GM10266 (cell line): ENCODE measurements around the gene TM9SF3.

Experiments
- DNase-seq: peaks from one replicate; pipeline ENCODE4 v3.0.0; 2012; ENCODE audit errors: extremely low spot score
- TF ChIP-seq, protein P1 (sequence below): IDR thresholded peaks from 2 replicates; pipeline ENCODE4 v1.5.1; 2012; ENCODE audit warnings: mild to moderate bottlenecking, low read depth; ENCODE audit not compliant: control insufficient read depth, insufficient read depth; ENCODE audit errors: missing control alignments

Gene TM9SF3

DNA sequence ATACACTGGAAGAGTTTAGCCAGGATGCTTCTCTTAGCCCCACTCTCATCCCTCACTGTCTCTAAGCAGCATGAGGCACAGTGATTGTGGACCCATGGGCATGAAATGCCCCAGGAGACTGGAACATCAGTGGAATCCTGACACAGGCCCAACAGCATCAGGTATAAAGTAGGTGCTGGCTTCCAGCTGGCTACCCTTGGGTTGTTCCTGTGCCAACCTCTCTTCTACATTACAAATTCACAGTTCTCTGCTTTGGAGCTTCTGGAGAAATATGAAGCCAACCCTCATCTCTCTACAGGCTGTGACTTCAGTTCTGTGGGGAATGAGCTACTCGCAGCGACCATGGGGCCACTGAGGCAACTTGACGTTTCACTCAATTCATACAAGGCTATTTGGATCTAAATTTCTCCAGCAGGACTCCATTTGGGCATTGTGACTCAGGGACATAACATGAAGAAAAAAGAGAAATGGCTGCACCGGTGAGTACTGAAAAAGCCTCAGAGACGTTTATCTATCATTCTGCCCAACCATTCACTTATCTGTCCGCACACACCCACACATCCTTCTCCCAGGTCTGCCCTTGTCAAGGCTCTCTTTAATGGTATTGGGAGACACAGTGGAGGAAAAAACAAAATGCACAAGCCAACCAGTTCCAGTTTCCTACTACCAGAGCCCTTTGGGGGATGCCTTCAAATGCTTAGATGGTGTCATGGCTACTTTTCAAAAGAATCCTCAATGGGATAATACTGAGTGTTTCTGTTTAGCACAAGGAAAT is 35.4 kb upstream of the TM9SF3 start:
- DNase-seq = no peak
- TF ChIP-seq, protein P1, sequence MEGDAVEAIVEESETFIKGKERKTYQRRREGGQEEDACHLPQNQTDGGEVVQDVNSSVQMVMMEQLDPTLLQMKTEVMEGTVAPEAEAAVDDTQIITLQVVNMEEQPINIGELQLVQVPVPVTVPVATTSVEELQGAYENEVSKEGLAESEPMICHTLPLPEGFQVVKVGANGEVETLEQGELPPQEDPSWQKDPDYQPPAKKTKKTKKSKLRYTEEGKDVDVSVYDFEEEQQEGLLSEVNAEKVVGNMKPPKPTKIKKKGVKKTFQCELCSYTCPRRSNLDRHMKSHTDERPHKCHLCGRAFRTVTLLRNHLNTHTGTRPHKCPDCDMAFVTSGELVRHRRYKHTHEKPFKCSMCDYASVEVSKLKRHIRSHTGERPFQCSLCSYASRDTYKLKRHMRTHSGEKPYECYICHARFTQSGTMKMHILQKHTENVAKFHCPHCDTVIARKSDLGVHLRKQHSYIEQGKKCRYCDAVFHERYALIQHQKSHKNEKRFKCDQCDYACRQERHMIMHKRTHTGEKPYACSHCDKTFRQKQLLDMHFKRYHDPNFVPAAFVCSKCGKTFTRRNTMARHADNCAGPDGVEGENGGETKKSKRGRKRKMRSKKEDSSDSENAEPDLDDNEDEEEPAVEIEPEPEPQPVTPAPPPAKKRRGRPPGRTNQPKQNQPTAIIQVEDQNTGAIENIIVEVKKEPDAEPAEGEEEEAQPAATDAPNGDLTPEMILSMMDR = no peak

- no peak for DNase-seq
- TF ChIP-seq, protein P1 = no peak
Observed at GRCh38 chr10:96619796-96620773, 33.3 kb upstream of the TM9SF3 start.

DNA sequence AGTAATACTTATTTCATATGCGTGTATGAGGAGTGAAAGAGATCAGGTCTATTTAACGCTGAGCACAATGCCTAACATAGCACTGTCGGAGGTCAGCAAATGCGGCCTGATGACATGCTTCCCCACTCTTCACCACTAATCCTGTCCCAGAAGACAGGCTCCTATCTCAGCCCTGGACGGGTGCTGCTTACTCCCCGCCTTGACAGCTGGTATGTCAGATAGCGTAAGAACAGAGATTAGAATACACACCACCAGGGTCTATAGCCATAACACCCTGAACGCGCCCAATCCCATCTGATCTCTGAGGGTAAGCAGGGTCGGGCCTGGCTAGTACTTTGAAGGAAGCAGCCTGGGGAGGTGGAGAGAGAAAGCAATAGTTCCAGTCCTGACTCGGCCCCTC is 32.3 kb upstream of the TM9SF3 start:
- TF ChIP-seq, protein P1 = no peak
- DNase-seq = no peak

DNA sequence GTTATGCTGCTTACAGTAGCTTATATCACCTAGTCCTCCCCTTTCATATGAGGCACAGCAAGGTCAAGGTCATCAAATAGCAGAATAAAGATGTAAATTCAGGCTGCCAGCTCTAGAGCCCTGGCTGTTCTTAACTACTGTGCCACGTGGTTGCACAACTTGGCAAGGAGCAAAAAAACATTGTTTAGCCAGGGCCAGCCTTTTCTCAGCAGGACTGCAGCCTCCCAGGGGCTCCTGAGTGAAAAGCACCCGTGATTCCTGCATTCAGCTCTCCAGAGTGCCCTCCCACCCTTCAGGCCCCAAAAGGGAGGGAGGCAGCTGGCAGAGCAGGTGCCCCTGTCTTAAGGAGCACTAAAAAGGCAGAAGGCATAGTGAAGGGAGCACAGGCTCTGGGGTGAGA is 31.8 kb upstream of the TM9SF3 start:
- TF ChIP-seq, protein P1 = no peak
- no peak for DNase-seq

- TF ChIP-seq, protein P1 = no peak
- no peak for DNase-seq
Observed at GRCh38 chr10:96616961-96617360, 30.1 kb upstream of the TM9SF3 start.

DNA sequence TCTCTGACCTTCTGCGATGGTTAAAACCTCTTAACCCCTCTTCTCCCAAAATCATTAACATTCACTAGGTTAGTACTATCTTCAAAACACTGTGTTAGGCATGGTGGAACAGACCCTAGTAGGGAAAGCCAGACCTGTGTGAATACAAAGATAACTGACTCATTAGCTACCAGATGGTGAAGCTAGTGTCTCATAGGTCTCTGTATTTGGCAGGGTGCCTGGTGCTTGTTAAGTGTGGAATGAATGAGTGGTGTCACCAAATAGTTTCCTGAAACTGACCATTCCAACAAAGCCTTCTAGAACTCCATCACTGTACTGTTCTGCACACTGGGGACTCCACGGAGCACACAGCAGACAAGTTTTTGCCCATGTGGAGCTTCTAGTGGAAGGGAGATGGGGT is 27.7 kb upstream of the TM9SF3 start:
- TF ChIP-seq, protein P1 = no peak
- no peak for DNase-seq
